SU-DHL-6 (cell line): ENCODE data around the gene PRCD.

Source experiments
- EZH2phosphoT487 ChIP-seq: fragments of 200-600 bp; sonication (generic), shearing (Covaris generic); conservative IDR thresholded peaks from 2 replicates; pipeline ENCODE4 v1.6.1; 2018; ENCODE audit warnings: mild to moderate bottlenecking, antibody characterized with exemption, low read length, moderate library complexity, mixed read lengths
- TF ChIP-seq, protein P1 (sequence below): fragments of 200-600 bp; sonication (generic); IDR thresholded peaks from one replicate; pipeline ENCODE4 v1.5.1; 2017; ENCODE audit warnings: antibody characterized with exemption, mild to moderate bottlenecking, low read length, moderate library complexity; ENCODE audit not compliant: insufficient read depth, poor library complexity, severe bottlenecking

DNA sequence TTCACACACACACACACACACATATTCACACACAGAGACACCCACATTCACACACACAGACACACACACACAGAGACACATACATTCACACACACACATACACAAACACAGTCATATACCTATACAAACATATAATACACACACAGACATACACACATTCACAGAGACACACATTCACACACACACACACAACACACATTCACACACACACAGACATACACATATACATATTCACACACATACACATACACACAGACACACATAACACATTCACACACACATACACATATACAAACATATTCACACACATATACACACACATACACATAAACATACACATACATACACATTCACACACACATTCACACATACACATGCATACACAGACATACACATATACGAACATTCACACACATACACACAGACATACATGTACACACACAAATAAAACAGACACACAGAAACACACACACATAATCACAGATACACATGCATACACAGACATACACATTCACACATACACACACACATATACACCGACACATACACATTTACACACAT, 7.9 kb downstream of the PRCD start:
- TF ChIP-seq, protein P1, sequence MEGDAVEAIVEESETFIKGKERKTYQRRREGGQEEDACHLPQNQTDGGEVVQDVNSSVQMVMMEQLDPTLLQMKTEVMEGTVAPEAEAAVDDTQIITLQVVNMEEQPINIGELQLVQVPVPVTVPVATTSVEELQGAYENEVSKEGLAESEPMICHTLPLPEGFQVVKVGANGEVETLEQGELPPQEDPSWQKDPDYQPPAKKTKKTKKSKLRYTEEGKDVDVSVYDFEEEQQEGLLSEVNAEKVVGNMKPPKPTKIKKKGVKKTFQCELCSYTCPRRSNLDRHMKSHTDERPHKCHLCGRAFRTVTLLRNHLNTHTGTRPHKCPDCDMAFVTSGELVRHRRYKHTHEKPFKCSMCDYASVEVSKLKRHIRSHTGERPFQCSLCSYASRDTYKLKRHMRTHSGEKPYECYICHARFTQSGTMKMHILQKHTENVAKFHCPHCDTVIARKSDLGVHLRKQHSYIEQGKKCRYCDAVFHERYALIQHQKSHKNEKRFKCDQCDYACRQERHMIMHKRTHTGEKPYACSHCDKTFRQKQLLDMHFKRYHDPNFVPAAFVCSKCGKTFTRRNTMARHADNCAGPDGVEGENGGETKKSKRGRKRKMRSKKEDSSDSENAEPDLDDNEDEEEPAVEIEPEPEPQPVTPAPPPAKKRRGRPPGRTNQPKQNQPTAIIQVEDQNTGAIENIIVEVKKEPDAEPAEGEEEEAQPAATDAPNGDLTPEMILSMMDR, result no peak
- no peak for TF ChIP-seq EZH2phosphoT487
